Stimulated activated CD4-positive, alpha-beta T cell treated with anti-CD3 and anti-CD28 coated beads, Interleukin-4, amount 100 ng/mL, for 24 hours (primary cell): ENCODE measurements around the gene ZC3H12D.

Experiments
- DNase-seq: peaks from one replicate; pipeline ENCODE4 v3.0.0-alpha.2; 2020

The ZC3H12D gene

DNA sequence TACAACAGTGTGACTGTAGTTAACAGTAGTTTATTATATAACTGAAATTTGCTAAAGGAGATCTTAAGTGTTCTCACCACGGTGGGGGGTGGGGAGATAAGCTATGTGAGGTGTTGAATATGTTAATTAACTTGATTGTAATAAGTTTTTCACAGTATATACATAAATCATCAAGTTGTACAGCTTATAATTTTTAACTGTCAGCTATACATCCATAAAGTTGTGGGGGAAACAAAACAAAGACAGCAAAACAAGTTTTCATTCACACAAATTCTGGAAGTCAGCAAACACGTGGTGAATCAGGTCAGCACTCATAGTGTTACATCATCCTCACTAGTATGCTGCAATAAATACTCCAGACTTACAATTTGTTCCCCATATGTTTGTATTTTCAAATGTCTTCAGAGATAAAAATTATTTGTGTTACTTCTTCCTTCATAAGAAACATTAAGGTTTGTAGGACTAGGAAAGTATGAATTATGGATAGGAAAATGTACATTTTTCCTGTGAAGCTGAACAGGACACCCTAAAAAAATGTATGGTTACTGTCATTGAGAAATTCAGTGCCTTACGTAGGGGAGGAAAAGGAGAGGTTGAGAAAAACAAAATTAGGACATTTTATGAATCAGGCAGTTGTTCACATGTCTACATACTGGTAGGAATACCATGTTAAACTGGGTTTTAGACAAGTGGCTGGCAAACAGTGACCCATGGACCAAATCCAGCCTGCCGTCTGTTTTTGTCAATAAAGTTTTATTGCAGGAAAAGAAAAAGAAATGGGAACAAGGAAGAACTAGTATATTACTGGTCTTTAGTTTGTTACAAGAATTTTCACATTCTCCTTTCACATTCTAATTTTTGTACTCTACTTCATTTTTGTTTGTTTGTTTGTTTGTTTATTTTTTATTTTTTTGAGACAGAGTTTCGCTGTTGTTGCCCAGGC is 78.7 kb downstream of the ZC3H12D start:
- no peak for DNase-seq

GRCh38 chr6:149403534-149403933 is 81.3 kb downstream of the ZC3H12D start:
- DNase-seq = no peak

- no peak for DNase-seq
Observed at GRCh38 chr6:149400050-149400449, 84.8 kb downstream of the ZC3H12D start, which contains the start of gene SUMO4. Gene SUMO4 (plus strand): TSS chr6:149400262. CDS start chr6:149400392, 130 bp downstream.

GRCh38 chr6:149397384-149397783 is 87.4 kb downstream of the ZC3H12D start:
- no peak for DNase-seq
